Hepatocyte (in vitro differentiated cells): ENCODE data around the gene PNPLA2.

Source experiments
- CTCF ChIP-seq: fragments of 200-600 bp; sonication (generic); IDR thresholded peaks from 2 replicates; pipeline ENCODE4 v1.5.1; 2016; ENCODE audit warnings: antibody characterized with exemption, mild to moderate bottlenecking; ENCODE audit not compliant: poor library complexity
- EZH2 ChIP-seq: fragments of 200-600 bp; sonication (generic); IDR thresholded peaks from 2 replicates; pipeline ENCODE4 v1.6.1; 2016; ENCODE audit warnings: antibody characterized with exemption, mild to moderate bottlenecking, borderline replicate concordance
- EZH2phosphoT487 ChIP-seq: fragments of 200-600 bp; sonication (generic); IDR thresholded peaks from one replicate; pipeline ENCODE4 v1.6.1; 2018; ENCODE audit warnings: antibody characterized with exemption, mild to moderate bottlenecking, low read depth, moderate library complexity; ENCODE audit not compliant: unreplicated experiment, severe bottlenecking

- TF ChIP-seq EZH2 (no peak), CTCF (no peak), EZH2phosphoT487 (no peak)
These were observed 24.5 kb upstream of the PNPLA2 start for GRCh38 chr11:794013-794765.
